GM23248 (cell line): Measurements from ENCODE around the gene CAPN11. TPM values are rescaled to one million over a fixed set of nuclear protein-coding genes. Genes with fewer than 3 reads are reported as not detected.
"Not testable (repeated sequence)": the region's sequence is repeated elsewhere in the genome, so short reads cannot be mapped to it uniquely, and the experiment has no call there.

Experiments
- DNase-seq: peaks from one replicate; pipeline ENCODE4 v3.0.0-alpha.2; 2015
- H2AFZ ChIP-seq: fragments of 200-600 bp; sonication (generic); 2 replicates; pipeline ENCODE4 v1.6.1; 2016; ENCODE audit warnings: antibody characterized with exemption
- H3F3A ChIP-seq: fragments of 200-600 bp; sonication (generic); 2 replicates; pipeline ENCODE4 v1.6.1; 2016; ENCODE audit warnings: mild to moderate bottlenecking, antibody characterized with exemption, mixed run types; ENCODE audit not compliant: insufficient read depth
- H3K27ac ChIP-seq: fragments of 200-600 bp; sonication (generic); 2 replicates; pipeline ENCODE4 v1.5.1; 2016; ENCODE audit warnings: mild to moderate bottlenecking
- H3K27me3 ChIP-seq: fragments of 200-600 bp; sonication (generic); replicated peaks from 2 replicates; pipeline ENCODE4 v1.6.1; 2016; ENCODE audit warnings: mild to moderate bottlenecking; ENCODE audit not compliant: insufficient read depth
- H3K36me3 ChIP-seq: fragments of 200-600 bp; sonication (generic); 2 replicates; pipeline ENCODE4 v1.6.1; 2016; ENCODE audit warnings: low read depth, mild to moderate bottlenecking
- H3K4me1 ChIP-seq: fragments of 200-600 bp; sonication (generic); 2 replicates; pipeline ENCODE4 v1.6.1; 2016; ENCODE audit warnings: mild to moderate bottlenecking; ENCODE audit not compliant: insufficient read depth
- H3K4me2 ChIP-seq: fragments of 200-600 bp; sonication (generic); one replicate; pipeline ENCODE4 v1.6.1; 2016; ENCODE audit warnings: mild to moderate bottlenecking; ENCODE audit not compliant: unreplicated experiment
- H3K4me3 ChIP-seq: fragments of 200-600 bp; sonication (generic); 2 replicates; pipeline ENCODE4 v1.5.1; 2016; ENCODE audit warnings: mild to moderate bottlenecking
- H3K79me2 ChIP-seq: fragments of 200-600 bp; sonication (generic); 2 replicates; pipeline ENCODE4 v1.6.1; 2016; ENCODE audit warnings: mild to moderate bottlenecking; ENCODE audit not compliant: insufficient read depth
- H3K9ac ChIP-seq: fragments of 200-600 bp; sonication (generic); 2 replicates; pipeline ENCODE4 v1.6.1; 2016; ENCODE audit warnings: mild to moderate bottlenecking
- H3K9me2 ChIP-seq: fragments of 200-600 bp; sonication (generic); 2 replicates; pipeline ENCODE4 v1.6.1; 2016; ENCODE audit warnings: mixed run types, mild to moderate bottlenecking, moderate library complexity; ENCODE audit not compliant: insufficient read depth
- H3K9me3 ChIP-seq: fragments of 200-600 bp; sonication (generic); one replicate; pipeline ENCODE4 v1.6.1; 2017; ENCODE audit warnings: low read depth
- H4K20me1 ChIP-seq: fragments of 200-600 bp; sonication (generic); 2 replicates; pipeline ENCODE4 v1.6.0; 2016; ENCODE audit not compliant: insufficient read depth
- EZH2 ChIP-seq: fragments of 200-600 bp; sonication (generic); IDR thresholded peaks from 2 replicates; pipeline ENCODE4 v1.6.1; 2018; ENCODE audit warnings: antibody characterized with exemption, mild to moderate bottlenecking; ENCODE audit not compliant: insufficient read depth, poor library complexity, severe bottlenecking
- EZH2phosphoT487 ChIP-seq: fragments of 200-600 bp; sonication (generic); IDR thresholded peaks from 2 replicates; pipeline ENCODE4 v1.6.1; 2018; ENCODE audit warnings: antibody characterized with exemption, moderate library complexity, mild to moderate bottlenecking, low read depth; ENCODE audit not compliant: insufficient read depth
- WGBS, 2 experiments: methylation state at CpG; one replicate each; pipeline ENCODE4 v1.1.6; 2015 to 2017; ENCODE audit warnings: low lambda C conversion rate in 2 of 2, low coverage in 1 of 2; ENCODE audit errors: missing lambda C conversion rate in 2 of 2; 5-methylcytosine and 5-hydroxymethylcytosine counted together
- in situ Hi-C: fragments of 300-500 bp; cut with MboI; formaldehyde crosslinking; loops from 2 replicates; pipeline ENCODE4 v1.15.0; 2020
- polyA plus RNA-seq: library from polyadenylated mRNA; unstranded; fragments of >200 nt; fragmentation: Nextera tagmentation; extraction: Ambion mirVana; gene quantifications from 2 replicates; pipeline ENCODE4 v1.2.1, GENCODE V29; 2016
- total RNA-seq: library from RNA; depleted of rRNA; stranded (reverse); fragments of >200 nt; shearing (Covaris generic); gene quantifications from 2 replicates; pipeline ENCODE4 v1.2.3, GENCODE V29; 2014

The CAPN11 gene
- total and polyA plus RNA-seq, 2 experiments from 2014 or later = not detected

- 80 to 82% methylated on average over 4 of the region's 4 CpGs for WGBS, 2 experiments
- in situ Hi-C loops = no loop called here
Observed at GRCh38 chr6:44180886-44181285, 22.3 kb downstream of the CAPN11 start.

GRCh38 chr6:44181784-44182183, 23.2 kb downstream of the CAPN11 start:
- H3K9me2 ChIP-seq, H3K27ac ChIP-seq, H3K36me3 ChIP-seq, H3K9me3 ChIP-seq, H4K20me1 ChIP-seq, H3K79me2 ChIP-seq, H3K9ac ChIP-seq, H3K4me2 ChIP-seq, H2AFZ ChIP-seq, DNase-seq, in situ Hi-C loops, H3K27me3 ChIP-seq, H3K4me3 ChIP-seq: not testable (repeated sequence)
- Histone ChIP-seq H3F3A (peaks cover 24% of the 10 kb centered on the region), H3K4me1 (peaks cover 23% of the 10 kb centered on the region)

More at GRCh38 chr6:44180886-44181285, 22.3 kb downstream of the CAPN11 start:
- no peak overlapping the region for H3K27ac ChIP-seq
- H3K9me2 ChIP-seq = no peaks in the 10 kb centered on the region
- H3K36me3 ChIP-seq = no peaks in the 10 kb centered on the region
- peaks cover 23% of the 10 kb centered on the region for H3K4me1 ChIP-seq
- H3K4me2 ChIP-seq = no peak overlapping the region
- H2AFZ ChIP-seq = no peak overlapping the region
- no peak overlapping the region for H3K4me3 ChIP-seq
- DNase-seq = peak; percentile 33
- no peaks in the 10 kb centered on the region for H3K27me3 ChIP-seq
- no peaks in the 10 kb centered on the region for H3K79me2 ChIP-seq
- H3K9ac ChIP-seq = no peak overlapping the region
- TF ChIP-seq EZH2 = no peak
- TF ChIP-seq EZH2phosphoT487 = no peak
- H4K20me1 ChIP-seq = no peaks in the 10 kb centered on the region
- no peaks in the 10 kb centered on the region for H3K9me3 ChIP-seq
- H3F3A ChIP-seq = peaks cover 24% of the 10 kb centered on the region

GRCh38 chr6:44182911-44183390, 24.3 kb downstream of the CAPN11 start:
- TF ChIP-seq EZH2 (no peak), EZH2phosphoT487 (no peak)
- Histone ChIP-seq H3K27me3 (no peaks in the 10 kb centered on the region), H3F3A (peaks cover 15% of the 10 kb centered on the region), H3K4me1 (peaks cover 18% of the 10 kb centered on the region), H3K79me2 (no peaks in the 10 kb centered on the region), H2AFZ (no peak overlapping the region), H3K27ac (no peak overlapping the region), H3K9me2 (no peaks in the 10 kb centered on the region), H3K36me3 (no peaks in the 10 kb centered on the region), H4K20me1 (no peaks in the 10 kb centered on the region), H3K4me2 (no peak overlapping the region), H3K4me3 (no peak overlapping the region), H3K9ac (no peak overlapping the region), H3K9me3 (no peaks in the 10 kb centered on the region)
- in situ Hi-C loops = no loop called here
- DNase-seq = no peak
- 96 to 98% methylated on average over 4 of the region's 4 CpGs for WGBS, 2 experiments

GRCh38 chr6:44183783-44184182, 25.2 kb downstream of the CAPN11 start:
- Histone ChIP-seq H4K20me1 (no peaks in the 10 kb centered on the region), H3K4me2 (no peak overlapping the region), H3K27me3 (no peaks in the 10 kb centered on the region), H3K4me1 (peaks cover 10% of the 10 kb centered on the region), H3K9me3 (no peaks in the 10 kb centered on the region), H3K4me3 (no peak overlapping the region), H3K9me2 (no peaks in the 10 kb centered on the region), H3K36me3 (no peaks in the 10 kb centered on the region), H2AFZ (no peak overlapping the region), H3K27ac (no peak overlapping the region), H3F3A (peaks cover 8% of the 10 kb centered on the region), H3K79me2 (no peaks in the 10 kb centered on the region), H3K9ac (no peak overlapping the region)
- WGBS, 2 experiments = 60 to 70% methylated on average over 8 to 9 of the region's 9 CpGs
- DNase-seq = no peak
- TF ChIP-seq EZH2phosphoT487 (no peak), EZH2 (no peak)
- in situ Hi-C loops = no loop called here

- H3K36me3 ChIP-seq, DNase-seq, H3K27me3 ChIP-seq, H3K4me3 ChIP-seq, H4K20me1 ChIP-seq, H3F3A ChIP-seq, in situ Hi-C loops, H3K79me2 ChIP-seq, H3K4me1 ChIP-seq, H3K9me3 ChIP-seq, H2AFZ ChIP-seq, H3K9ac ChIP-seq, H3K27ac ChIP-seq, H3K4me2 ChIP-seq, H3K9me2 ChIP-seq: not testable (repeated sequence)
- WGBS, 2 experiments = 79 to 84% methylated on average over 7 of the region's 7 CpGs
Observed at GRCh38 chr6:44185356-44185755, 26.7 kb downstream of the CAPN11 start.
